Measurements from ENCODE around the gene JMJD7. TPM values are rescaled to one million over a fixed set of nuclear protein-coding genes. Genes with fewer than 3 reads are reported as not detected.
A peak's percentile ranks its signal among the peaks of the same experiment; 100 is the strongest.

Gene JMJD7
- total RNA-seq, 1 donor from 2014 or later, result 13.8 TPM

GRCh38 chr15:41801185-41801584, 26.7 kb upstream of the JMJD7 start:
- H3K27ac Mint-ChIP-seq (ENCODE audit: unreplicated experiment), result no peak overlapping the region

GRCh38 chr15:41801850-41802455, 25.9 kb upstream of the JMJD7 start:
- no peak for TF ChIP-seq CTCF (IDR thresholded peaks at IDR 0.05; ENCODE audit: unreplicated experiment)
- no peak for DNase-seq (ENCODE audit: low spot score)
- Mint-ChIP-seq H3K4me3 (ENCODE audit: unreplicated experiment) (no peak overlapping the region), H3K27ac (ENCODE audit: unreplicated experiment) (no peak overlapping the region), H3K4me1 (ENCODE audit: unreplicated experiment) (peaks cover 21% of the 10 kb centered on the region), H3K36me3 (ENCODE audit: low read depth, unreplicated experiment) (peaks cover 24% of the 10 kb centered on the region), H3K27me3 (ENCODE audit: unreplicated experiment) (peaks cover 7% of the 10 kb centered on the region), H3K9me3 (ENCODE audit: unreplicated experiment) (no peaks in the 10 kb centered on the region)

More at GRCh38 chr15:41801185-41801584, 26.7 kb upstream of the JMJD7 start:
- H3K27me3 Mint-ChIP-seq (ENCODE audit: unreplicated experiment), result peaks cover 7% of the 10 kb centered on the region
- H3K36me3 Mint-ChIP-seq (ENCODE audit: low read depth, unreplicated experiment), result peaks cover 23% of the 10 kb centered on the region
- TF ChIP-seq CTCF (IDR thresholded peaks at IDR 0.05; ENCODE audit: unreplicated experiment), result no peak
- H3K4me3 Mint-ChIP-seq (ENCODE audit: unreplicated experiment), result no peak overlapping the region
- H3K4me1 Mint-ChIP-seq (ENCODE audit: unreplicated experiment), result peaks cover 25% of the 10 kb centered on the region
- no peaks in the 10 kb centered on the region for H3K9me3 Mint-ChIP-seq (ENCODE audit: unreplicated experiment)
- no peak for DNase-seq (ENCODE audit: low spot score)

- peaks cover 29% of the 10 kb centered on the region for H3K4me1 Mint-ChIP-seq (ENCODE audit: unreplicated experiment)
- peak overlapping the region; percentile 88 for H3K27ac Mint-ChIP-seq (ENCODE audit: unreplicated experiment)
- H3K27me3 Mint-ChIP-seq (ENCODE audit: unreplicated experiment), result peaks cover 4% of the 10 kb centered on the region
- peaks cover 28% of the 10 kb centered on the region for H3K36me3 Mint-ChIP-seq (ENCODE audit: low read depth, unreplicated experiment)
- no peak overlapping the region for H3K4me3 Mint-ChIP-seq (ENCODE audit: unreplicated experiment)
- TF ChIP-seq CTCF (IDR thresholded peaks at IDR 0.05; ENCODE audit: unreplicated experiment), result no peak
- H3K9me3 Mint-ChIP-seq (ENCODE audit: unreplicated experiment), result no peaks in the 10 kb centered on the region
- no peak for DNase-seq (ENCODE audit: low spot score)
These were observed 23.5 kb upstream of the JMJD7 start for GRCh38 chr15:41804361-41804760.

- H3K4me1 Mint-ChIP-seq (ENCODE audit: unreplicated experiment), result peaks cover 36% of the 10 kb centered on the region
- H3K9me3 Mint-ChIP-seq (ENCODE audit: unreplicated experiment), result no peaks in the 10 kb centered on the region
- peaks cover 24% of the 10 kb centered on the region for H3K36me3 Mint-ChIP-seq (ENCODE audit: low read depth, unreplicated experiment)
- peak overlapping the region; percentile 88 for H3K27ac Mint-ChIP-seq (ENCODE audit: unreplicated experiment)
- TF ChIP-seq CTCF (IDR thresholded peaks at IDR 0.05; ENCODE audit: unreplicated experiment), result no peak
- peaks cover 6% of the 10 kb centered on the region for H3K27me3 Mint-ChIP-seq (ENCODE audit: unreplicated experiment)
- DNase-seq (ENCODE audit: low spot score), result no peak
- peak overlapping the region; percentile 27 for H3K4me3 Mint-ChIP-seq (ENCODE audit: unreplicated experiment)
These were observed 22.8 kb upstream of the JMJD7 start for GRCh38 chr15:41804916-41805666.

GRCh38 chr15:41805711-41806110, 22.2 kb upstream of the JMJD7 start:
- Mint-ChIP-seq H3K27me3 (ENCODE audit: unreplicated experiment) (peaks cover 6% of the 10 kb centered on the region), H3K36me3 (ENCODE audit: low read depth, unreplicated experiment) (peaks cover 23% of the 10 kb centered on the region), H3K4me3 (ENCODE audit: unreplicated experiment) (no peak overlapping the region), H3K4me1 (ENCODE audit: unreplicated experiment) (peaks cover 39% of the 10 kb centered on the region), H3K27ac (ENCODE audit: unreplicated experiment) (peak overlapping the region; percentile 59), H3K9me3 (ENCODE audit: unreplicated experiment) (no peaks in the 10 kb centered on the region)
- no peak for DNase-seq (ENCODE audit: low spot score)
- TF ChIP-seq CTCF (IDR thresholded peaks at IDR 0.05; ENCODE audit: unreplicated experiment), result no peak

Data from endothelial cell (in vitro differentiated cells).